CD4-positive, alpha-beta memory T cell (primary cell): Measurements from ENCODE around the gene CCDC6. TPM values are rescaled to one million over a fixed set of nuclear protein-coding genes. Genes with fewer than 3 reads are reported as not detected.
"Not testable (repeated sequence)": the region's sequence is repeated elsewhere in the genome, so short reads cannot be mapped to it uniquely, and the experiment has no call there.

Source experiments
- CTCF ChIA-PET: fragments of 350-600 bp; sonication (Branson Sonifier 250); formaldehyde crosslinking; loops from one replicate; lab custom pipeline; 2021; ENCODE audit warnings: inconsistent platforms; ENCODE audit not compliant: partially characterized antibody; lab: Charles Lee
- POLR2A ChIA-PET: fragments of 350-600 bp; sonication (Branson Sonifier 250); formaldehyde crosslinking; loops from one replicate; lab custom pipeline; 2021; ENCODE audit not compliant: partially characterized antibody; lab: Charles Lee
- DNase-seq, 5 donors: peaks; one replicate each; pipeline versions ENCODE4 v3.0.0 to v3.0.0-alpha.2; 2020 to 2022; ENCODE audit warnings: mixed read lengths in 1 of 5
- H3K27ac ChIP-seq: one replicate; pipeline ENCODE4 v1.7.0; 2013; ENCODE audit warnings: low read depth, low read length
- H3K27me3 ChIP-seq: 2 replicates; pipeline ENCODE4 v1.7.0; 2013; ENCODE audit warnings: mild to moderate bottlenecking, low read length, moderate library complexity; ENCODE audit not compliant: insufficient read depth
- H3K36me3 ChIP-seq: 2 replicates; pipeline ENCODE4 v1.7.0; 2013; ENCODE audit warnings: mild to moderate bottlenecking, low read length, moderate library complexity; ENCODE audit not compliant: insufficient read depth
- H3K4me1 ChIP-seq: 2 replicates; pipeline ENCODE4 v1.7.0; 2013; ENCODE audit warnings: mild to moderate bottlenecking, low read length, moderate library complexity; ENCODE audit not compliant: insufficient read depth
- H3K4me3 ChIP-seq, 2 donors: one replicate each; pipeline ENCODE4 v1.7.0; 2013; ENCODE audit warnings: low read length in 2 of 2, mild to moderate bottlenecking in 1 of 2
- H3K9me3 ChIP-seq, 2 donors: one replicate each; pipeline ENCODE4 v1.7.0; 2013; ENCODE audit warnings: low read length in 2 of 2, control low read depth in 1 of 2; ENCODE audit not compliant: control insufficient read depth in 1 of 2
- H3K27ac Mint-ChIP-seq, 7 donors: one replicate each; pipeline ENCODE4 v1.8.0; 2020 to 2021; ENCODE audit warnings: mixed read lengths in 7 of 7, mild to moderate bottlenecking in 6 of 7, inconsistent platforms in 3 of 7, moderate library complexity in 3 of 7
- H3K27me3 Mint-ChIP-seq, 2 donors: one replicate each; pipeline ENCODE4 v1.8.0; 2020 to 2021; ENCODE audit warnings: mixed read lengths in 2 of 2
- H3K36me3 Mint-ChIP-seq, 2 donors: one replicate each; pipeline ENCODE4 v1.8.0; 2020 to 2021; ENCODE audit warnings: mixed read lengths in 2 of 2, inconsistent platforms in 1 of 2, mild to moderate bottlenecking in 1 of 2
- H3K4me1 Mint-ChIP-seq, 4 donors: one replicate each; pipeline ENCODE4 v1.8.0; 2020 to 2021; ENCODE audit warnings: mixed read lengths in 4 of 4, mild to moderate bottlenecking in 1 of 4
- H3K4me3 Mint-ChIP-seq, 8 donors: one replicate each; pipeline ENCODE4 v1.8.0; 2020 to 2021; ENCODE audit warnings: mixed read lengths in 8 of 8, mild to moderate bottlenecking in 7 of 8, moderate library complexity in 6 of 8, inconsistent platforms in 3 of 8
- H3K9me3 Mint-ChIP-seq, 8 donors: one replicate each; pipeline ENCODE4 v1.8.0; 2020 to 2021; ENCODE audit warnings: mixed read lengths in 8 of 8, mild to moderate bottlenecking in 5 of 8, inconsistent platforms in 3 of 8, moderate library complexity in 1 of 8
- intact Hi-C: fragments of 100-400 bp; cut with micrococcal nuclease; formaldehyde crosslinking; loops from one replicate; pipeline ENCODE4 v1.15.1; 2023
- polyA plus RNA-seq, 2 donors: library from polyadenylated mRNA; unstranded; fragments of 300-500 nt; fragmentation: Illumina TruSeq; gene quantifications; one replicate each; pipeline ENCODE4 v1.2.3, GENCODE V29; 2021
- total RNA-seq, 2 experiments: library from RNA; stranded (reverse); gene quantifications; one replicate each; pipeline ENCODE4 v1.2.3, GENCODE V29; 2021

The CCDC6 gene
- total and polyA plus RNA-seq, 4 experiments from 2014 or later = 4.4 to 22.5 (median 13.5) TPM

DNA sequence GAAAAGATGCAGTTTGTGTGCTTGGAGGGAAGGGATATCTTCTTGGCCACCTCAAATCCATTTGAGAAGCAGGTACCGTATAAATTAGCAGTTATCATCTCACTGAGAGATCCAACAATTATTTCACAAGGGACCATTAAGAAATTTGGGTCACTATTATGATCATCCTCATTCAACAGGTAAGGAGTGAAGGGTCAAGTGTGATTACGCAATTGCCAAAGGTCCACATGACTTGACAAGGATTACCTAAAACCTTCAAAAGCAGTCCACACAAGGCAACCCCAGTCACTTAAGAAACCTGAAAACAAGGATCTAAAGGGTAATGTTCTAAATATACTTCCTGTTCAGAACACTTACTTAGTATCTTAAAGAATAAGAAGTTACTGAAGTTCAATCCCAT, 27.4 kb downstream of the CCDC6 start:
- H3K4me1 Mint-ChIP-seq = peaks cover 58 to 81% (median 70%) of the 10 kb centered on the region in 4 donors
- ChIA-PET POLR2A (no interaction called here), CTCF (interaction anchor here (1.2 kb wide), 2 partner anchors 11 to 13 kb away, joined by 3 to 5 read pairs; no protein-coding TSS in a partner anchor)
- H3K27ac Mint-ChIP-seq = peak overlapping the region in 2 of 7 donors; percentile 11 to 63
- Histone ChIP-seq H3K4me1 (peaks cover 48% of the 10 kb centered on the region), H3K27ac (no peak overlapping the region), H3K36me3 (no peaks in the 10 kb centered on the region), H3K27me3 (no peaks in the 10 kb centered on the region), H3K4me3 (no peak overlapping the region), H3K9me3 (no peaks in the 10 kb centered on the region)
- DNase-seq = no peak
- H3K36me3 Mint-ChIP-seq = no peaks in the 10 kb centered on the region
- intact Hi-C loops = no loop called here
- peak overlapping the region in 2 of 8 donors; percentile 25 to 67 for H3K4me3 Mint-ChIP-seq
- H3K27me3 Mint-ChIP-seq = no peaks in the 10 kb centered on the region
- peaks cover 0 to 2% (median 0%) of the 10 kb centered on the region in 8 donors for H3K9me3 Mint-ChIP-seq

DNA sequence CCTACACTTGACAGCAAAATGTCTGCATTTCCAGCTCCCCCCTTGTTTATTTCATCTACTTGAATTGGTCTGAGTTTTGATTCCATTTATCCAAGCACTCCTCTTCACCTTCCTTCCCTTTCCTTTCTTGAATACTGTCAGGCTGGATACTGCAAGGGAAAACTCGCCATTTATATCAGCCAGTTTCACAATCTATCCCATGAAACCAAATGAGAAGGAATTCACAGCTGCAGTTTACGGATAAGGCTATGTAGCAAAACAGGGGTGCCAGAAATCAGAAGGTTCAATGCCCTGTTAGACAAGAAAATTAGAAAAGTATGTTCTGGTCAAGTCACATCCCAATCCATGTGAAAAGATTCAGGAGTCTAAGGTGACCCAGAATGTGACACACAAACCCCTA, 28.1 kb downstream of the CCDC6 start:
- H3K27ac ChIP-seq = no peak overlapping the region
- H3K4me3 ChIP-seq = no peak overlapping the region
- H3K27ac Mint-ChIP-seq = no peak overlapping the region
- H3K27me3 ChIP-seq = no peaks in the 10 kb centered on the region
- intact Hi-C loops = no loop called here
- H3K9me3 ChIP-seq = no peaks in the 10 kb centered on the region
- H3K4me1 Mint-ChIP-seq = peaks cover 59 to 81% (median 70%) of the 10 kb centered on the region in 4 donors
- H3K4me3 Mint-ChIP-seq = peak overlapping the region in 3 of 8 donors; percentile 3 to 50 (median 16)
- ChIA-PET POLR2A (no interaction called here), CTCF (no interaction called here)
- H3K36me3 ChIP-seq = no peaks in the 10 kb centered on the region
- H3K9me3 Mint-ChIP-seq = peaks cover 0 to 2% (median 0%) of the 10 kb centered on the region in 8 donors
- peaks cover 53% of the 10 kb centered on the region for H3K4me1 ChIP-seq
- no peaks in the 10 kb centered on the region for H3K27me3 Mint-ChIP-seq
- DNase-seq = no peak
- no peaks in the 10 kb centered on the region for H3K36me3 Mint-ChIP-seq

DNA sequence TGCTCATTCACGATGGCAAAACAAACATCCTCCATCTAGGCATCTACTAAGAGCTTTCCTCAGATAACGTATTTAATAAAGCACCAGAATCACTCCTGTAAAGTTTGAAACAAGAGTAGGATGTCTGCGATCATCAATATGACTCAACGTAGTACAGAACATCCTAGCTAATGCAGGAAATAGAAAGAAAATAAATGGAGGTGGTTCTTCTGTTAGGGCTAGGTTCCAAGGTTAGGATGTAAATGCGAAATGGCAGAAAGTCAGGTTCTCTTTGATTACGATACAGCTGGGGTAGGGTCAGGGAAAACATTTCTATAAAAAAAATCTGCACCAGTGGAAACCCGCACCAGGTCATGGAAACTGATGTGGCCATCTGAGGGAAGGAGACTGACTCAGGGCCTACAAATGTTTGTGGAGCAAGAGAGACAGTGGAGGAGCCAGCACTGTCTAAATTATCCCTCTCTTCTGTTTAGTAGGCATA, 29.1 kb downstream of the CCDC6 start:
- Mint-ChIP-seq H3K36me3 (no peaks in the 10 kb centered on the region), H3K27me3 (no peaks in the 10 kb centered on the region), H3K27ac (peak overlapping the region in 3 of 7 donors; percentile 3 to 61 (median 3)), H3K4me3 (peak overlapping the region in 5 of 8 donors; percentile 0 to 46 (median 10)), H3K4me1 (peaks cover 68 to 87% (median 77%) of the 10 kb centered on the region in 4 donors), H3K9me3 (peaks cover 0 to 2% (median 0%) of the 10 kb centered on the region in 8 donors)
- Histone ChIP-seq H3K27ac (no peak overlapping the region), H3K27me3 (no peaks in the 10 kb centered on the region), H3K36me3 (no peaks in the 10 kb centered on the region), H3K9me3 (no peaks in the 10 kb centered on the region), H3K4me1 (peaks cover 64% of the 10 kb centered on the region), H3K4me3 (no peak overlapping the region)
- intact Hi-C loops = no loop called here
- POLR2A ChIA-PET = no interaction called here
- CTCF ChIA-PET = interaction anchor here (1.5 kb wide), 1 partner anchor 11 kb away, joined by 6 read pairs; no protein-coding TSS in a partner anchor
- no peak for DNase-seq

DNA sequence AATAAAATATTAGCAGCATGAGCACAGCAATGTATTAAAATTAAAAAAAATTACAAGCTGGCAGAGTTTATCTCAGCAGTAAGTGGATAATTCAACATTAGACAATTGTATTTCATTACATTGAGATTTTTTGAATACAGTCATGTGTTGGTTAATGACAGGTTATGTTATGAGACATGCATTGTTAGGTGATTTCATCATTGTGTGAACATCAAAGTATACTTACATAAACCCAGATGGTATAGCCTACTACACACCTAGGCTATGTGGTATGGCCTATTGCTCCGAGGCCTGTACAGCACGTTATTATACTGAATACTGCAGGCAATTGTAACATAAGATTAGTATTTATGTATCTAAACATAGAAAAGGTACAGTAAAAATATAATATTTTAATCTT, 29.7 kb downstream of the CCDC6 start:
- POLR2A ChIA-PET = no interaction called here
- peaks cover 72 to 91% (median 81%) of the 10 kb centered on the region in 4 donors for H3K4me1 Mint-ChIP-seq

DNA sequence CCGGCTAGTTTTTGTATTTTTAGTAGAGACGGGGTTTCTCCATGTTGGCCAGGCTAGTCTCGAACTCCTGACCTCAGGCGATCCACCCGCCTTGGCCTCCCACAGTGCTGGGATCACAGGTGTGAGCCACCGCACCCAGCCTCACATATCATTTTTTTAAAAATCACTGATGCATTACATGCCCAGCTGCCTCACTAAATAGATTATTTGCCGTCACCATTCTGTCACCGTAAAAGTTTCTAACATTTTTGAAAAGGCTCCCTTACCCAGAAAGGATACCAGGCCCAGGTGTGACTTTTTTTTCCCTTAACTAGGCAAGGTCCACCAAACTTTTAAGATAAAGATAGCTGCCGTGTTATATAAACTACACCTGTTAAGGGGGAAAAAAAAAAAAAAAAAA, 30.1 kb downstream of the CCDC6 start:
- H3K27ac Mint-ChIP-seq, intact Hi-C loops, DNase-seq, POLR2A ChIA-PET, H3K36me3 ChIP-seq, H3K9me3 ChIP-seq, H3K36me3 Mint-ChIP-seq, H3K4me3 Mint-ChIP-seq, H3K27ac ChIP-seq, H3K4me3 ChIP-seq, H3K27me3 ChIP-seq, H3K27me3 Mint-ChIP-seq, H3K9me3 Mint-ChIP-seq: not testable (repeated sequence)
- CTCF ChIA-PET = interaction anchor here (1.5 kb wide), 1 partner anchor 10 kb away, joined by 6 read pairs; no protein-coding TSS in a partner anchor
- peaks cover 64% of the 10 kb centered on the region for H3K4me1 ChIP-seq
- H3K4me1 Mint-ChIP-seq = peaks cover 68 to 89% (median 78%) of the 10 kb centered on the region in 4 donors

More for the DNA sequence above, 29.7 kb downstream of the CCDC6 start:
- H3K27me3 Mint-ChIP-seq = no peaks in the 10 kb centered on the region
- no peaks in the 10 kb centered on the region for H3K9me3 ChIP-seq
- no peak overlapping the region for H3K27ac Mint-ChIP-seq
- no peak overlapping the region for H3K4me3 ChIP-seq
- H3K27me3 ChIP-seq = no peaks in the 10 kb centered on the region
- H3K4me1 ChIP-seq = peaks cover 68% of the 10 kb centered on the region
- intact Hi-C loops = no loop called here
- H3K36me3 Mint-ChIP-seq = no peaks in the 10 kb centered on the region
- no peak for DNase-seq
- H3K9me3 Mint-ChIP-seq = peaks cover 0 to 2% (median 0%) of the 10 kb centered on the region in 8 donors
- H3K27ac ChIP-seq = no peak overlapping the region
- CTCF ChIA-PET = interaction anchor here (1.5 kb wide), 1 partner anchor 11 kb away, joined by 6 read pairs; no protein-coding TSS in a partner anchor
- no peak overlapping the region for H3K4me3 Mint-ChIP-seq
- no peaks in the 10 kb centered on the region for H3K36me3 ChIP-seq

DNA sequence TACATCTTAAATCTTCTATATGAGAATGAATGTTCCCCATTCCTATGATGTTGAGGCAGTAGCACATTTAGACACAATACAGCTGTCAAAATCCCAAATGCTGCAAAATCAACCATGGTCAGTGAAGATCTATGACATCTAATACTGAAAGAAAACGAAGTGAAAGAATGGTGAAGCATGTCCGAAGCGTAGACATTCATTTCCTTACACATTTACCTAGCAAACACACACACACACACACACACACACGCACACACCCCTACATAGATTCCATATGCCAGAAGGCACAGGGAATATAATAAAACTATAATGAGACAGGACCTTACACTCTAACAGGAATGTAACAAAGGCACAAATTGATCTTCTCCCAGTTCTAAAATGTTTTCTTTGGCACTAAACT, 32.5 kb downstream of the CCDC6 start:
- Mint-ChIP-seq H3K4me3 (peak overlapping the region in 1 of 8 donors; percentile 13), H3K27me3 (no peaks in the 10 kb centered on the region), H3K9me3 (no peaks in the 10 kb centered on the region), H3K4me1 (peaks cover 58 to 84% (median 71%) of the 10 kb centered on the region in 4 donors), H3K27ac (peak overlapping the region in 3 of 7 donors; percentile 12 to 48 (median 32)), H3K36me3 (no peaks in the 10 kb centered on the region)
- no peaks in the 10 kb centered on the region for H3K27me3 ChIP-seq
- ChIA-PET CTCF (interaction anchor here (1.8 kb wide), 1 partner anchor 32 kb away, joined by 10 read pairs; the partner anchor contains the start of gene CCDC6), POLR2A (interaction anchor here (1.2 kb wide), 1 partner anchor 32 kb away, joined by 5 read pairs; the partner anchor contains the start of gene CCDC6)
- DNase-seq = no peak
- H3K4me3 ChIP-seq = no peak overlapping the region
- H3K27ac ChIP-seq = no peak overlapping the region
- no peaks in the 10 kb centered on the region for H3K9me3 ChIP-seq
- peaks cover 51% of the 10 kb centered on the region for H3K4me1 ChIP-seq
- intact Hi-C loops = no loop called here
- H3K36me3 ChIP-seq = no peaks in the 10 kb centered on the region

DNA sequence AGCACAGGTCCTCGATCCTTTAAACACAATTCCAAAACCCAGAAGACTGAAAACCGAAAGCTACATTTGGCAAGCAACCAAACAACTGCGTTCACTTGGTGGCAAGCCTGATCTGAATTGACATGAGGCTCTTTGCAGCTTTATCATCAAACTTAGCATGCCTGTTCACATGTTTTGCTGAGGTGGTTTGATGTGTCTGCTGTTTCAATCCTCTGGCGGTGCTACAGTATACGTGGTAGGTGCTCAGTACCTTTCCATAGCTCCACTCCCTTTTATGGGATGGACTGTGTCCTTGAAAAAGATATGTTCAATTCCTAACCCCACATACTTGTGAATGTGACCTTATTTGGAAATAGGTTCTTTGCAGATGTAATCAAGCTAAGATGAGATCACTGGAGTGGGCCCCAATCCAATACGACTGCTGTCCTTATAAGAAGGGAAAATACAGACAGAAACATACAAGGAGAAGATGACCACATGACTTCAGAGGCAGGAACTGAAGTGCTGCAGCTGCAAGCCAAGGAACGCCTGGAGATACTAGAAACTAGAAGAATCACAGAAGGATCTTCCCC, 33.4 kb downstream of the CCDC6 start:
- Histone ChIP-seq H3K4me3 (no peak overlapping the region), H3K4me1 (peaks cover 48% of the 10 kb centered on the region), H3K27ac (no peak overlapping the region), H3K36me3 (no peaks in the 10 kb centered on the region), H3K27me3 (no peaks in the 10 kb centered on the region), H3K9me3 (no peaks in the 10 kb centered on the region)
- peak overlapping the region in 4 of 7 donors; percentile 15 to 82 (median 20) for H3K27ac Mint-ChIP-seq
- no peaks in the 10 kb centered on the region for H3K36me3 Mint-ChIP-seq
- intact Hi-C loops = no loop called here
- POLR2A ChIA-PET = interaction anchor here (0.5 to 1.2 kb wide), 2 partner anchors 33 to 232 kb away, joined by 3 to 5 read pairs; partner anchors contain the start of gene CCDC6
- CTCF ChIA-PET = interaction anchor here (1.8 kb wide), 1 partner anchor 33 kb away, joined by 10 read pairs; the partner anchor contains the start of gene CCDC6
- H3K4me1 Mint-ChIP-seq = peaks cover 52 to 84% (median 70%) of the 10 kb centered on the region in 4 donors
- H3K4me3 Mint-ChIP-seq = peak overlapping the region; percentile 28 to 79 (median 56)
- no peaks in the 10 kb centered on the region for H3K9me3 Mint-ChIP-seq
- no peaks in the 10 kb centered on the region for H3K27me3 Mint-ChIP-seq
- DNase-seq = no peak
